ENCODE results near the gene STK4.

DNA sequence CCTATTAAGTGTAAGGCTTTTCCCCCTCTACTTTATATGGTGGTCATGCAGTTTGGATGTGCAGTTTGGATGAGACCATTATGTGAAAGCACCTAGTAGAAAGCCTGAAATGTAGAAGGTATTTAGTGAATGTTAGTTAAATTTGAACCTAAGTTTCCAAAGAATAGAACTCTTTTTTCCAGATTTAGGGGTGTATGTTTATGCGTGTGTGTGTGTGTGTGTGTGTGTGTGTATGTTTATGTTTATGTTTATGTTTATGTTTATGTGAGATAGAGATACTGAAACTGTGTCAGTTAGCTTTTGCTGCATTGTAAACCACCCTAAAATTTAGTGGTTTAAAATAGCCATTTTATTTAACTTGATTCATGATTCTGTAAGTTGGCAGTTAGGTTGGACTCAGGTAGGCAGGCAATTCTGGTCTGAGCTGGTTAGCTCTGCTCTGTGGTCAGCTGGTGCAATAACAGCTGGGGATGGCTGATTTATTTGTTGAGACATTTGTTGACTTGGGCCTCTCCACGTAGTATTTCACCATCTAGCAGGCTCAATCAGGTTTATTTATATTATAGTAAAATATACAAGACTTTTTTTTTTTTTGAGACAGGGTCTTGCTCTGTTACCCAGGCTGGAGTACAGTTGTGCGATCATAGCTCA, 54.0 kb downstream of the STK4 start:
- TF ChIP-seq, protein P1, sequence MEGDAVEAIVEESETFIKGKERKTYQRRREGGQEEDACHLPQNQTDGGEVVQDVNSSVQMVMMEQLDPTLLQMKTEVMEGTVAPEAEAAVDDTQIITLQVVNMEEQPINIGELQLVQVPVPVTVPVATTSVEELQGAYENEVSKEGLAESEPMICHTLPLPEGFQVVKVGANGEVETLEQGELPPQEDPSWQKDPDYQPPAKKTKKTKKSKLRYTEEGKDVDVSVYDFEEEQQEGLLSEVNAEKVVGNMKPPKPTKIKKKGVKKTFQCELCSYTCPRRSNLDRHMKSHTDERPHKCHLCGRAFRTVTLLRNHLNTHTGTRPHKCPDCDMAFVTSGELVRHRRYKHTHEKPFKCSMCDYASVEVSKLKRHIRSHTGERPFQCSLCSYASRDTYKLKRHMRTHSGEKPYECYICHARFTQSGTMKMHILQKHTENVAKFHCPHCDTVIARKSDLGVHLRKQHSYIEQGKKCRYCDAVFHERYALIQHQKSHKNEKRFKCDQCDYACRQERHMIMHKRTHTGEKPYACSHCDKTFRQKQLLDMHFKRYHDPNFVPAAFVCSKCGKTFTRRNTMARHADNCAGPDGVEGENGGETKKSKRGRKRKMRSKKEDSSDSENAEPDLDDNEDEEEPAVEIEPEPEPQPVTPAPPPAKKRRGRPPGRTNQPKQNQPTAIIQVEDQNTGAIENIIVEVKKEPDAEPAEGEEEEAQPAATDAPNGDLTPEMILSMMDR (conservative IDR thresholded peaks at IDR 0.05; ENCODE audit: low read depth, low read length): no peak
- no peak for TF ChIP-seq EZH2 (IDR thresholded peaks at IDR 0.05; ENCODE audit: borderline replicate concordance, low read depth, low read length, poor library complexity, severe bottlenecking)
